T-cell (primary cell): ENCODE data around the gene KLHDC7A. TPM values are rescaled to one million over a fixed set of nuclear protein-coding genes. Genes with fewer than 3 reads are reported as not detected.

ENCODE experiments used
- ATAC-seq, 4 experiments: fragments of 200-7000 bp in 3 of 4; fragments of 150-1000 bp in 1 of 4; cut with Tn5 transposase; replicated peaks in 1 of 4; 1 replicate in 3 of 4; 2 replicates in 1 of 4; pipeline ENCODE4 v1.10.0; 2021; ENCODE audit warnings: moderate library complexity in 3 of 4, mild to moderate bottlenecking in 2 of 4, moderate number of reproducible peaks in 1 of 4
- CTCF ChIA-PET, 2 donors: fragments of 300-600 bp; sonication (Branson Sonifier 250); formaldehyde crosslinking; loops; one replicate each; lab custom pipeline; 2022; ENCODE audit warnings: antibody characterized with exemption in 2 of 2; lab: Charles Lee
- POLR2A ChIA-PET, 2 donors: fragments of 300-600 bp; sonication (Branson Sonifier 250); formaldehyde crosslinking; loops; one replicate each; lab custom pipeline; 2022; ENCODE audit warnings: antibody characterized with exemption in 2 of 2; lab: Charles Lee
- DNase-seq, 35 experiments: peaks; one replicate each; pipeline versions ENCODE4 v3.0.0 to v3.0.0-alpha.2; 2013 to 2023
- H3K27ac ChIP-seq: one replicate; pipeline ENCODE4 v1.5.1; 2013; ENCODE audit warnings: low read length
- H3K27me3 ChIP-seq, 2 experiments: replicated peaks in 1 of 2; 1 replicate in 1 of 2; 2 replicates in 1 of 2; pipeline versions ENCODE4 v1.6.1 to v1.7.0; 2013; ENCODE audit warnings: low read length in 1 of 2, mixed read lengths in 1 of 2; ENCODE audit not compliant: control insufficient read depth in 2 of 2, insufficient read depth in 2 of 2; ENCODE audit errors: extremely low read depth in 1 of 2
- H3K36me3 ChIP-seq, 2 donors: 1 replicate in 1 of 2; 2 replicates in 1 of 2; pipeline versions ENCODE4 v1.6.1 to v1.7.0; 2013; ENCODE audit warnings: low read length in 1 of 2; ENCODE audit not compliant: control insufficient read depth in 2 of 2, insufficient read depth in 1 of 2; ENCODE audit errors: extremely low read depth in 1 of 2
- H3K4me1 ChIP-seq, 2 experiments: 1 replicate in 1 of 2; 2 replicates in 1 of 2; pipeline versions ENCODE4 v1.6.1 to v1.7.0; 2013; ENCODE audit warnings: low read length in 2 of 2, mixed read lengths in 1 of 2; ENCODE audit not compliant: insufficient read depth in 2 of 2, control insufficient read depth in 1 of 2; ENCODE audit errors: extremely low read depth in 1 of 2
- H3K4me3 ChIP-seq, 2 donors: 1 replicate in 1 of 2; 2 replicates in 1 of 2; pipeline versions ENCODE4 v1.5.1 to v1.7.0; 2013; ENCODE audit warnings: mild to moderate bottlenecking in 2 of 2, low read length in 1 of 2, moderate library complexity in 1 of 2; ENCODE audit not compliant: control insufficient read depth in 1 of 2; ENCODE audit errors: extremely low read depth in 1 of 2
- H3K9me3 ChIP-seq: 2 replicates; pipeline ENCODE4 v1.7.0; 2013
- H3K27ac Mint-ChIP-seq, 2 donors: one replicate each; pipeline ENCODE4 v1.8.0; 2020 to 2021; ENCODE audit warnings: mild to moderate bottlenecking in 2 of 2, mixed read lengths in 2 of 2
- H3K27me3 Mint-ChIP-seq, 2 donors: one replicate each; pipeline ENCODE4 v1.8.0; 2021 to 2022; ENCODE audit warnings: mixed read lengths in 2 of 2
- H3K36me3 Mint-ChIP-seq: one replicate; pipeline ENCODE4 v1.8.0; 2021; ENCODE audit warnings: mixed read lengths
- H3K4me1 Mint-ChIP-seq, 3 donors: one replicate each; pipeline ENCODE4 v1.8.0; 2020 to 2022; ENCODE audit warnings: mixed read lengths in 3 of 3, mild to moderate bottlenecking in 1 of 3
- H3K4me3 Mint-ChIP-seq, 3 donors: one replicate each; pipeline ENCODE4 v1.8.0; 2020 to 2022; ENCODE audit warnings: mild to moderate bottlenecking in 3 of 3, mixed read lengths in 3 of 3, moderate library complexity in 3 of 3
- H3K9me3 Mint-ChIP-seq, 3 donors: one replicate each; pipeline ENCODE4 v1.8.0; 2020 to 2022; ENCODE audit warnings: mixed read lengths in 3 of 3
- whole genome bisulfite sequencing: methylation state at CpG from one replicate; pipeline ENCODE4 v1.1.5; 2013; ENCODE audit warnings: missing lambda C conversion rate; ENCODE audit not compliant: insufficient coverage; 5-methylcytosine and 5-hydroxymethylcytosine counted together
- total RNA-seq, 35 experiments: library from RNA in 6 of 35; stranded (reverse) in 6 of 35; fragments of 120-200 nt in 1 of 35; gene quantifications; one replicate each; pipeline versions ENCODE4 v1.2.1 to v1.2.4 and lab custom pipeline; 2013 to 2026

Gene KLHDC7A
- total RNA-seq, 5 donors from 2014 or later (not counting 1 experiment from before 2014, with no cell fraction given) = not detected

DNA sequence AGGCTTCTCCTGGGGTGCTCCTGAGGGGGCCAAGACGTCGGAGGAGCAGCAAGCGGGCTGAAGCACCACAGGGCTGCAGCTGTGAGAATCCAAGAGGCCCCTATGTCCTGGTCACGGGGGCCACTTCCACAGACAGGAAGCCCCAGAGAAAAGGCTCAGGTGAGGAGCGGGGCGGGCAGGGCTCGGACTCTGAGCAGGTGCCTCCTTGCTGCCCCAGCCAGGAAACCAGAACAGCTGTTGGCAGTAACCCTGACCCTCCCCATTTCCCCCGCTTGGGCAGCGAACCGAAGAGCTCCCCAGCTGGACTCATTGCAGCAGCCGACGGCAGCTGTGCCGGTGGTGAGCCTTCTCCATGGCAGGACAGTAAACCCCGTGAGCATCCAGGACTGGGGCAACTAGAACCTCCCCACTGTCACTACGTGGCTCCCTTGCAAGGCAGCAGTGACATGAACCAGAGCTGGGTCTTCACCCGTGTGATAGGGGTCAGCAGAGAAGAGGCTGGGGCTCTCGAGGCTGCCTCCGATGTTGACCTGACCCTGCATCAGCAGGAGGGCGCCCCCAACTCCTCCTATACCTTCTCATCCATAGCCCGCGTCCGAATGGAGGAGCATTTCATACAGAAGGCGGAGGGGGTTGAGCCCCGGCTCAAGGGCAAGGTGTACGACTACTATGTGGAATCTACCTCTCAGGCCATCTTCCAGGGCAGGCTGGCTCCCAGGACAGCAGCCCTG lies 625 bp downstream of the KLHDC7A start:
- ATAC-seq (no peak), DNase-seq (no peak)
- Histone ChIP-seq H3K4me1 (no peaks in the 10 kb centered on the region), H3K9me3 (no peaks in the 10 kb centered on the region), H3K27ac (no peak overlapping the region), H3K36me3 (no peaks in the 10 kb centered on the region), H3K27me3 (peaks cover 0 to 26% of the 10 kb centered on the region in 2 experiments), H3K4me3 (no peak overlapping the region)
- H3K9me3 Mint-ChIP-seq = no peaks in the 10 kb centered on the region
- POLR2A ChIA-PET = no interaction called here
- peaks cover 8 to 12% of the 10 kb centered on the region in 2 donors for H3K27me3 Mint-ChIP-seq
- CTCF ChIA-PET = no interaction called here
- no peak overlapping the region for H3K27ac Mint-ChIP-seq
- 47% methylated on average over 17 of the region's 25 CpGs for WGBS
- H3K4me3 Mint-ChIP-seq = no peak overlapping the region
- peaks cover 0 to 15% (median 0%) of the 10 kb centered on the region in 3 donors for H3K4me1 Mint-ChIP-seq
- no peaks in the 10 kb centered on the region for H3K36me3 Mint-ChIP-seq

DNA sequence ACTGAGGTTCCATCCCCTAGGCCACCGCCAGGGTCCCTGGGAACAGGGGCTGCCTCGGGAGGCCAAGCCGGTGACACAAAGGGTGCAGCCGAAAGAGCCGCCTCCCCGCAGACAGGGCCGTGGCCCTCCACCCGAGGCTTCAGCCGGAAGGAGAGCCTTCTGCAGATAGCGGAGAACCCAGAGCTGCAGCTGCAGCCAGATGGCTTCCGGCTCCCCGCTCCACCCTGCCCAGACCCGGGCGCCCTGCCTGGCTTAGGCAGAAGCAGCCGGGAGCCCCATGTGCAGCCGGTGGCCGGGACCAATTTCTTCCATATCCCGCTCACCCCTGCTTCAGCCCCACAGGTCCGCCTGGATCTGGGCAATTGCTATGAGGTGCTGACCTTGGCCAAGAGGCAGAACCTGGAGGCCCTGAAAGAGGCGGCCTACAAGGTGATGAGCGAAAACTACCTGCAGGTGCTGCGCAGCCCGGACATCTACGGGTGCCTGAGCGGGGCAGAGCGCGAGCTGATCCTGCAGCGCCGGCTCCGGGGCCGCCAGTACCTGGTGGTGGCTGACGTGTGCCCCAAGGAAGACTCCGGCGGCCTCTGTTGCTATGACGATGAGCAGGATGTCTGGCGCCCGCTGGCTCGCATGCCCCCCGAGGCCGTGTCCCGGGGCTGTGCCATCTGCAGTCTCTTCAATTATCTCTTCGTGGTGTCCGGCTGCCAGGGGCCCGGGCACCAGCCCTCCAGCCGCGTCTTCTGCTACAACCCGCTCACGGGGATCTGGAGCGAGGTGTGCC lies 1.4 kb downstream of the KLHDC7A start:
- peaks cover 5 to 8% of the 10 kb centered on the region in 2 donors for H3K27me3 Mint-ChIP-seq
- no peaks in the 10 kb centered on the region for H3K9me3 Mint-ChIP-seq
- Histone ChIP-seq H3K4me1 (no peaks in the 10 kb centered on the region), H3K27me3 (peaks cover 0 to 29% of the 10 kb centered on the region in 2 experiments), H3K27ac (no peak overlapping the region), H3K9me3 (no peaks in the 10 kb centered on the region), H3K4me3 (no peak overlapping the region), H3K36me3 (no peaks in the 10 kb centered on the region)
- POLR2A ChIA-PET = no interaction called here
- WGBS = 89% methylated on average over 49 of the region's 49 CpGs
- no peak overlapping the region for H3K4me3 Mint-ChIP-seq
- no peaks in the 10 kb centered on the region for H3K36me3 Mint-ChIP-seq
- DNase-seq (no peak), ATAC-seq (no peak)
- CTCF ChIA-PET = no interaction called here
- H3K27ac Mint-ChIP-seq = no peak overlapping the region
- H3K4me1 Mint-ChIP-seq = peaks cover 0 to 15% (median 0%) of the 10 kb centered on the region in 3 donors

DNA sequence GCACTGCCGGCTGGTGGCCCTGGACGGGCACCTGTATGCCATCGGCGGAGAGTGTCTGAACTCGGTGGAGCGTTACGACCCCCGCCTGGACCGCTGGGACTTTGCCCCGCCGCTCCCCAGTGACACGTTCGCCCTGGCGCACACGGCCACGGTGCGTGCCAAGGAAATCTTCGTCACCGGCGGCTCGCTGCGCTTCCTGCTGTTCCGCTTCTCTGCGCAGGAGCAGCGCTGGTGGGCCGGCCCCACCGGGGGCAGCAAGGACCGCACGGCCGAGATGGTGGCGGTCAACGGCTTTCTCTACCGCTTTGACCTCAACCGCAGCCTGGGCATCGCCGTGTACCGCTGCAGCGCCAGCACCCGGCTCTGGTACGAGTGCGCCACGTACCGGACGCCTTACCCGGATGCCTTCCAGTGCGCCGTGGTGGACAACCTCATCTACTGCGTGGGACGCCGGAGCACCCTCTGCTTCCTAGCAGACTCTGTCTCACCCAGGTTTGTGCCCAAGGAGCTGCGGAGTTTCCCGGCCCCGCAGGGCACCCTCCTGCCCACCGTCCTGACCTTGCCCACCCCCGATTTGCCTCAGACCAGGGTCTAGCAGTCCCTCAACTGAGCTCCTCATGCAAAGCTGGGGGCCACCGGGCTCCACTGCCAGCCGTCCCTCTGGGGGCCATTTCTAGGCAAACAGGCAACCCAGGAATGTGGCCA lies 2.1 kb downstream of the KLHDC7A start:
- H3K4me1 ChIP-seq = no peaks in the 10 kb centered on the region
- POLR2A ChIA-PET = no interaction called here
- DNase-seq = no peak
- Mint-ChIP-seq H3K36me3 (no peaks in the 10 kb centered on the region), H3K27ac (no peak overlapping the region), H3K4me1 (peaks cover 0 to 15% (median 0%) of the 10 kb centered on the region in 3 donors), H3K9me3 (no peaks in the 10 kb centered on the region), H3K27me3 (peaks cover 7 to 10% of the 10 kb centered on the region in 2 donors), H3K4me3 (no peak overlapping the region)
- CTCF ChIA-PET = no interaction called here
- WGBS = 92% methylated on average over 53 of the region's 57 CpGs
- H3K4me3 ChIP-seq = no peak overlapping the region
- no peaks in the 10 kb centered on the region for H3K36me3 ChIP-seq
- H3K27ac ChIP-seq = no peak overlapping the region
- peaks cover 0 to 31% of the 10 kb centered on the region in 2 experiments for H3K27me3 ChIP-seq
- no peak for ATAC-seq
- H3K9me3 ChIP-seq = no peaks in the 10 kb centered on the region

DNA sequence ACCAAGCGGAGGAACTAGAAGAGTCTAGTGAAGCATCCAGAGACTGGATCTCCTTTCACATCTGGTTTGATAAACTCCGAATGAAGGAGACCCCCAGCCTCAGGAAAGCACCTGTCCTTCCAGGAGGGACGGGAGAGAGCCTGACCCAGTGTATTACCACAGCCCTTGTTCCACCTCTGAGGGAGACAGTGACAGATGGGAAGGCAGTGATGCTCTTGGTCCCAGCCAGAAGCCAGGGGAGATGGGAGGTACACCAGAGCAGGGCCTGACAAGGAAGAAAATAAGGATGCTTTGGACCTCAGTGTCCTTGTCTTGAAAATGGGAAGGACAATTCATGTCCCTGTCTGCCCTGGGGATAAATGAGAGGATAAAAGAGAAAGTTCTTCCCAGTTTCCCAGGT lies 3.5 kb downstream of the KLHDC7A start:
- CTCF ChIA-PET = no interaction called here
- no peaks in the 10 kb centered on the region for H3K36me3 Mint-ChIP-seq
- Histone ChIP-seq H3K9me3 (no peaks in the 10 kb centered on the region), H3K4me1 (no peaks in the 10 kb centered on the region), H3K27me3 (peaks cover 0 to 37% of the 10 kb centered on the region in 2 experiments), H3K27ac (no peak overlapping the region), H3K4me3 (no peak overlapping the region), H3K36me3 (no peaks in the 10 kb centered on the region)
- no peak overlapping the region for H3K4me3 Mint-ChIP-seq
- ATAC-seq (no peak), DNase-seq (no peak)
- H3K27ac Mint-ChIP-seq = no peak overlapping the region
- 58% methylated on average over 2 of the region's 3 CpGs for WGBS
- no peaks in the 10 kb centered on the region for H3K9me3 Mint-ChIP-seq
- POLR2A ChIA-PET = no interaction called here
- peaks cover 10 to 14% of the 10 kb centered on the region in 2 donors for H3K27me3 Mint-ChIP-seq
- peaks cover 0 to 9% (median 0%) of the 10 kb centered on the region in 3 donors for H3K4me1 Mint-ChIP-seq

DNA sequence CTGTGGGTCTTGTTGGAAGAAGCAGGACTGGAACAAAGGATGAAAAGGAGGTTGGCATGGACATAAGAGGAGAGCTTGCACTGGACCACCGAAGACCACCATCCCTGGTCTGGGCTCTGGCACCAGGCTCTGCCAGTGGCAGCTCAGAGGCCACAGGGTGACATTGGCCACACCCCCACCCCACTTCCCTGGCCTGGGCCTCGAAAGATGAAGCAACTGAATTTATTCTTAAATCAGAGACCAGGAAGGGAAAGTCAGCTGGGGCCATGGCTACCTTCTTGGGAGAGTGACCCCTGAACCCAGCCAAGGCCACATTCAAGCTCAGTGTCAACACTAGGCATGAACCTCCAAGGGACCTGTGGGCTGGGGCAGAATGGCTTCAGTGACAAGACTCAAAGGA lies 4.0 kb downstream of the KLHDC7A start:
- H3K27ac Mint-ChIP-seq = no peak overlapping the region
- POLR2A ChIA-PET = interaction anchor here in 1 of 2 donors (0.7 kb wide), 1 partner anchor 26 kb away, joined by 3 read pairs; no protein-coding TSS in a partner anchor
- H3K36me3 Mint-ChIP-seq = no peaks in the 10 kb centered on the region
- Histone ChIP-seq H3K9me3 (no peaks in the 10 kb centered on the region), H3K4me3 (no peak overlapping the region), H3K27me3 (peaks cover 0 to 39% of the 10 kb centered on the region in 2 experiments), H3K4me1 (no peaks in the 10 kb centered on the region), H3K27ac (no peak overlapping the region), H3K36me3 (no peaks in the 10 kb centered on the region)
- CTCF ChIA-PET = no interaction called here
- peaks cover 0 to 5% (median 0%) of the 10 kb centered on the region in 3 donors for H3K4me1 Mint-ChIP-seq
- no peaks in the 10 kb centered on the region for H3K9me3 Mint-ChIP-seq
- 72% methylated on average over 2 of the region's 2 CpGs for WGBS
- H3K4me3 Mint-ChIP-seq = no peak overlapping the region
- no peak for ATAC-seq
- peaks cover 13 to 17% of the 10 kb centered on the region in 2 donors for H3K27me3 Mint-ChIP-seq
- DNase-seq = no peak

DNA sequence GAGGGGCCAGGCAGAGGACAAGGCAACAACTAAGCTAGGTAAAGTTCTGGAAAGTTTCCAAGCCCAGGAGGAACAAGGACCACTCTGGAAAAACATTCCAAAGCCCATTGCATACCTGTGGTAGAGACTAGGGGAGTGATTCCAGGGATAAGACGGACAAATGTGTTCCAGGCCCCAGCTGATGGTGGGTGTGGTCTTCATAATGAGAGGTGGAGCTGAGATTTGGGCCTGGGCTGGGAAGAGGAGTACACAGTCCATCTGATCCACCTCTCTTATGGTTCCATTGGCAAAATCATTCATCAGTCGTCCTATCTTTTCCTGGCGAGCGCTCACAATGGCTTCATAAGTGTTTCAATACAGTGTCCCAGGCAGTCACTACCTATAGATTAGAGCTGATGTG lies 4.5 kb downstream of the KLHDC7A start:
- H3K4me1 Mint-ChIP-seq = peaks cover 0 to 2% (median 0%) of the 10 kb centered on the region in 3 donors
- H3K27me3 ChIP-seq = peaks cover 0 to 39% of the 10 kb centered on the region in 2 experiments
- H3K9me3 ChIP-seq = no peaks in the 10 kb centered on the region
- H3K9me3 Mint-ChIP-seq = no peaks in the 10 kb centered on the region
- no peaks in the 10 kb centered on the region for H3K36me3 Mint-ChIP-seq
- ChIA-PET CTCF (no interaction called here), POLR2A (interaction anchor here in 1 of 2 donors (0.7 kb wide), 1 partner anchor 26 kb away, joined by 3 read pairs; no protein-coding TSS in a partner anchor)
- DNase-seq = no peak
- peaks cover 14 to 18% of the 10 kb centered on the region in 2 donors for H3K27me3 Mint-ChIP-seq
- H3K4me1 ChIP-seq = no peaks in the 10 kb centered on the region
- H3K27ac ChIP-seq = no peak overlapping the region
- H3K27ac Mint-ChIP-seq = no peak overlapping the region
- no peaks in the 10 kb centered on the region for H3K36me3 ChIP-seq
- 89% methylated on average over 3 of the region's 4 CpGs for WGBS
- no peak overlapping the region for H3K4me3 Mint-ChIP-seq
- no peak overlapping the region for H3K4me3 ChIP-seq
- ATAC-seq = no peak
